MCF 10A (cell line): ENCODE data around the gene MAP3K10. TPM values are rescaled to one million over a fixed set of nuclear protein-coding genes. Genes with fewer than 3 reads are reported as not detected.

Experiments used
- BruUV-seq: library from RNA; stranded (reverse); fragments of 400-500 nt; replicated peaks from 2 replicates; lab custom pipeline; 2021; lab: Mats Ljungman, UMichigan
- CTCF ChIA-PET: fragments of 300-600 bp; sonication (Branson Sonifier 250); formaldehyde crosslinking; extraction: SDS; loops from one replicate; lab custom pipeline; 2021; ENCODE audit warnings: antibody characterized with exemption, inconsistent platforms; lab: Yijun Ruan, JAX
- POLR2A ChIA-PET: fragments of 300-600, 350-650 bp; sonication (Branson Sonifier 250); formaldehyde crosslinking; extraction: SDS; loops from one replicate; lab custom pipeline; 2020; ENCODE audit warnings: antibody characterized with exemption, inconsistent platforms; lab: Yijun Ruan, JAX
- DNase-seq: peaks from one replicate; pipeline ENCODE4 v3.0.0-alpha.2; 2018; ENCODE audit not compliant: unreplicated experiment
- H3K27ac Mint-ChIP-seq: one replicate; pipeline ENCODE4 v1.8.0; 2022; ENCODE audit warnings: mild to moderate bottlenecking, low read depth, mixed read lengths; ENCODE audit not compliant: unreplicated experiment
- H3K27me3 Mint-ChIP-seq: one replicate; pipeline ENCODE4 v1.8.0; 2022; ENCODE audit warnings: mixed read lengths; ENCODE audit not compliant: insufficient read depth, unreplicated experiment
- H3K36me3 Mint-ChIP-seq: one replicate; pipeline ENCODE4 v1.8.0; 2022; ENCODE audit warnings: mild to moderate bottlenecking, moderate library complexity, mixed read lengths; ENCODE audit not compliant: insufficient read depth, unreplicated experiment
- H3K4me1 Mint-ChIP-seq: one replicate; pipeline ENCODE4 v1.8.0; 2022; ENCODE audit warnings: mixed read lengths; ENCODE audit not compliant: insufficient read depth, unreplicated experiment
- H3K4me3 Mint-ChIP-seq: one replicate; pipeline ENCODE4 v1.8.0; 2022; ENCODE audit warnings: mild to moderate bottlenecking, moderate library complexity, mixed read lengths; ENCODE audit not compliant: unreplicated experiment
- H3K9me3 Mint-ChIP-seq: one replicate; pipeline ENCODE4 v1.8.0; 2022; ENCODE audit warnings: mixed read lengths; ENCODE audit not compliant: unreplicated experiment
- CTCF ChIP-seq: fragments of 200-600 bp; IDR thresholded peaks from one replicate; pipeline ENCODE4 v1.8.0; 2022; ENCODE audit warnings: antibody characterized with exemption, mild to moderate bottlenecking; ENCODE audit not compliant: unreplicated experiment
- intact Hi-C: fragments of 100-400 bp; cut with micrococcal nuclease; formaldehyde crosslinking; loops from 2 replicates; pipeline ENCODE4 v1.14.1; 2022
- total RNA-seq: library from RNA; stranded (reverse); gene quantifications from 2 replicates; pipeline ENCODE4 v1.2.3, GENCODE V29; 2022

MAP3K10 gene
- total RNA-seq, 1 experiment from 2014 or later = 17.1 TPM

GRCh38 chr19:40247735-40248262 lies 56.6 kb downstream of the MAP3K10 start:
- Mint-ChIP-seq H3K9me3 (no peaks in the 10 kb centered on the region), H3K27ac (no peak overlapping the region), H3K4me1 (peaks cover 8% of the 10 kb centered on the region), H3K27me3 (no peaks in the 10 kb centered on the region), H3K4me3 (no peak overlapping the region), H3K36me3 (peaks cover 21% of the 10 kb centered on the region)
- TF ChIP-seq CTCF = no peak
- no TSS peak for BruUV-seq
- no peak for DNase-seq
- intact Hi-C loops = no loop called here
- CTCF ChIA-PET = interaction anchor here (0.7 kb wide), 1 partner anchor 26 kb away, joined by 3 read pairs; no protein-coding TSS in a partner anchor
- POLR2A ChIA-PET = no interaction called here

- H3K4me1 Mint-ChIP-seq = peaks cover 8% of the 10 kb centered on the region
- DNase-seq = no peak
- peaks cover 28% of the 10 kb centered on the region for H3K36me3 Mint-ChIP-seq
- H3K4me3 Mint-ChIP-seq = no peak overlapping the region
- no peaks in the 10 kb centered on the region for H3K9me3 Mint-ChIP-seq
- H3K27me3 Mint-ChIP-seq = no peaks in the 10 kb centered on the region
- intact Hi-C loops = no loop called here
- TF ChIP-seq CTCF = no peak
- ChIA-PET CTCF (interaction anchor here (0.6 kb wide), 1 partner anchor 405 kb away, joined by 4 read pairs; no protein-coding TSS in a partner anchor), POLR2A (no interaction called here)
- BruUV-seq = no TSS peak
- H3K27ac Mint-ChIP-seq = no peak overlapping the region
Observed at GRCh38 chr19:40249201-40249600, 58.0 kb downstream of the MAP3K10 start.

DNA sequence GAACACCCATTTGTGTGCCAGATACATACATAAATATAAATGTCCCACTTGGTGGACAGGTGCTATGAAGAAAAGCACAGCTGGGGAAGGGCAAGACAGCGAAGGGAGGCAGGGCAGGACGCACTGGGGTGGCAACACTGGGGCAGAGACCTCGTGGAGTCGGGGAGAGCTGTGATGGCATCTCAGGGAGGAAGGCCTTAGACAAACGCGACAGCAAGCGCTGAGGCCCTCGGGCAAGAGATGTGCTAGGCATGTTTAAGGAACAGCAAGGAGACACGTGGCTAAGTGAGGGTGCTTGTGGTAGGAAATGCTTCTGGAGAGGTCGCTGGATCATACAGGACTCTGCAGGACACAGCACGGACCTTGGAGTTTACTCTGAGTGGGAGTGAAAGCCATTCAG lies 58.6 kb downstream of the MAP3K10 start:
- POLR2A ChIA-PET = no interaction called here

GRCh38 chr19:40251244-40251643 lies 60.0 kb downstream of the MAP3K10 start:
- H3K27ac Mint-ChIP-seq = no peak overlapping the region
- no peak overlapping the region for H3K4me3 Mint-ChIP-seq
- POLR2A ChIA-PET = no interaction called here
- CTCF ChIA-PET = no interaction called here
- intact Hi-C loops = no loop called here
- no peaks in the 10 kb centered on the region for H3K27me3 Mint-ChIP-seq
- peaks cover 42% of the 10 kb centered on the region for H3K36me3 Mint-ChIP-seq
- H3K9me3 Mint-ChIP-seq = no peaks in the 10 kb centered on the region
- no peaks in the 10 kb centered on the region for H3K4me1 Mint-ChIP-seq
- no TSS peak for BruUV-seq
- no peak for DNase-seq
- no peak for TF ChIP-seq CTCF

More for the DNA sequence above, 58.6 kb downstream of the MAP3K10 start:
- peaks cover 34% of the 10 kb centered on the region for H3K36me3 Mint-ChIP-seq
- CTCF ChIA-PET = interaction anchor here (0.6 kb wide), 2 partner anchors 406 to 1042 kb away, joined by 3 to 4 read pairs; no protein-coding TSS in a partner anchor
- intact Hi-C loops = no loop called here
- no peak overlapping the region for H3K27ac Mint-ChIP-seq
- H3K4me3 Mint-ChIP-seq = no peak overlapping the region
- H3K9me3 Mint-ChIP-seq = no peaks in the 10 kb centered on the region
- no peak for DNase-seq
- BruUV-seq = no TSS peak
- peaks cover 8% of the 10 kb centered on the region for H3K4me1 Mint-ChIP-seq
- no peaks in the 10 kb centered on the region for H3K27me3 Mint-ChIP-seq
- TF ChIP-seq CTCF = no peak
